NK-92 (cell line): ENCODE data around the gene IMPDH2.
"Not testable (repeated sequence)": the region's sequence is repeated elsewhere in the genome, so short reads cannot be mapped to it uniquely, and the experiment has no call there.

ENCODE experiments used
- DNase-seq: peaks from one replicate; lab custom pipeline; 2025; ENCODE audit not compliant: unreplicated experiment; lab: John Stamatoyannopoulos, UW

Gene IMPDH2

GRCh38 chr3:49021813-49022687, 7.1 kb downstream of the IMPDH2 start, which contains the start of gene NDUFAF3:
TSS of gene NDUFAF3 (plus strand) at chr3:49022121. CDS start at chr3:49022145, 24 bp downstream.
- DNase-seq = peak; percentile 24

- DNase-seq = peak; percentile 75
Observed at GRCh38 chr3:49021213-49021812, 7.9 kb downstream of the IMPDH2 start.

GRCh38 chr3:49020330-49021212, 8.6 kb downstream of the IMPDH2 start:
- DNase-seq = no peak

DNA sequence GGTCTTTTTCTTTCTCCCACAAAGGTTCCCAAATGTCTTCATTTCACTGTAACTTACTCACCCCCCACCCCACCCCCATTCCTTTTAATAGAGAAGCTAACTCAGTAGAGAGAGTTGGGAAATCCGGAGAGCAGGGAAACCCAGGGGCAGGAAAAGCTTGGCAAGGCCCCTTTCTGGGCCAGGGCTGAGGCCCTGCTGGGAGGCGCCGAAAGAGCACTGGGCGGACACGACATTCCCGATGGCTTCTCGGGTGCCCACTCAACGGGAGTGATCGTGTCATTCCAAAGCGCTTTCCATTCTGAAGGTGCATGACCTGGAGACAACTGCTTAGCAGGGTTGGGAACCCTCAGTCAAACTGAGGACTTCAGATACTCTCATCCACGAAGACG, 9.3 kb downstream of the IMPDH2 start:
- no peak for DNase-seq

DNA sequence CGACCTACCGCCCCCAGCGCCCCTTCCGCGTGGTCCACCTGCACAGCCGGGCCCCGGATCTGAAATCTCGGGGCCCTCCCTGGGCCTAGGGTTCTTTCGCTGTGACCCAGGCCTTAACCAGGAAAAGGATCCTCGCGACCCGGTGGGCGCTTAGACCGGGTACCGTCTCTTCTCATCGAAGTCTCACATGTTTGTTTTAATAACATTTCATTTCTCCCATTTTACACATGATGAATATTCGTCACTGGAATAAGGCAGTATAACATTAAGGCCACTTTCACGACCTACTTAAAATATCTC, 10.5 kb downstream of the IMPDH2 start:
- no peak for DNase-seq

GRCh38 chr3:49017971-49018706, 11.1 kb downstream of the IMPDH2 start, which contains the start of gene DALRD3:
TSS of gene DALRD3 (minus strand) at chr3:49018580. CDS start at chr3:49018564, 16 bp downstream.
- DNase-seq = no peak

DNA sequence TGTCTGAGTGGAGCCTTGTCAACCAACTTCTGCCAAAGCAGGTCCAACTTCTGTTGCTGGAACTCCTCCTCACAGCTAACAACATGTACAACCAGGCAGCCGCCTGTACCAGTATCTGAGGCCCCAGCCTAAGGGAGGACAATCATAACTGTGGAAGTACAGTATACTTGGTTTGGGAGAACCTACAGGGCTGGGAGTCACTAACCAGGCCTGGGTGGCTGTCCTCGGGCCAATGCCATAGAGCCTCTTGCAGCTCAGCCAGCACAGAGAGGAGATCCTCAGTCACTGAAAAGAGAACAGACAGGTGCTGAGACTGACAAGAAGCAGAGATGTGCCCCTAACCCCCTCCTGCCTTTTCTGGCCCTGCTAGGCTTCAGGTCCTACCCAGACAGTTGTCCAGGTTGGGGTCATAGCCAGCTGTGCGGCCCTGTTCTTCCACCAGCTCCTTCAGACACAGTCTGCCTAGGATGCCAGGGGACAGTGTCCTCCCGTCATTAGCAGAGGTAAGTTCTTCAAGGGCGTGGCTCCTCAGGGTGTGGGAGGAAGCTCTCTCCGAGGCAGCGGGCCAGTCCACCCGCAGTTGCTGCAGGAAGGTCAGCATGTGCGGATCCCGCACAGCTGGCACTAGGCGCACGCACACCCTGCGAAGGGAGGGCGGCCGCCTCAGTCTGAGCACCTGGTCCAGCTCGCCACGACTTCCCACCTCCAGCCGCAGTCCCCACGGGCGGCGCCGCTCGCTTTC, 11.8 kb downstream of the IMPDH2 start:
- DNase-seq = no peak

DNA sequence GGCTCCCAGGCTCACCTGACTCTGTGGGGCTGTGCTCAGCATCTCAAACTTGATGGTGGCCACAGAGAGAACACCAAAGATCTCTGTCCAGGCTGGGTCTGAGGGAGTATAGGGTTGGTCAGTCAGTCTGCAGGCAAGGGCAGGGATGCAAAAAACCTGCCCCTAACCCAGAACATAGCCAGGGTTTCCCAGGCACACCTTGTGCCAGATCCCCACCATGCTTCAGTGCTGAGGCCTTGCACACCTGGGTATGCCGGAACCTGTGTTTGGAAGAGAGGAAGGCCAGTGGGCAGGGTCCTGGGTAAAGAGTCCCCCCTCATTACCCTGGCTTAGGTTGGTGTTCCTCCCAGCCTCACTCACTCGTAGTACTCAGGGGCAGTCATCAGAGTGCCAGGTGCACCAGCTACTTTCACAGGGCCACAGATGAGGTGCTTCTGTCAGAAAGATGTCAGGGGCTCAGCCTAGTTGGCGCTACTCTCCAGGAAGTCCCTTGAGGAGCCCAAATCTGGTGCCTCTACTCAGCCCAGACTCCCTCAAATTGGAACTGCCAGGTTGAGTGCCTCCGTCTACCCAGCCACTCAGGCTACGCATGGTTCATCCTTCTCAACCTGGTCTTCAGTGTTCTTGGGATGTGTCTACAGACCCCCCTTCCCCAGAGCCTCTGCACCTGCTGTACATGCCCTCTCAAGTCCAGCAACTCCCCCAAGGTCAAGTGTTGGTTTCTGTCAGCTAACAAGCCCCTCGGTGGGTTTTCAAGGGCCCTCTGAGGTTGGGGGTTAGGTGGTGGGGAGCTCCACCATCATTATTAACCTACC, 12.6 kb downstream of the IMPDH2 start:
- DNase-seq = no peak

GRCh38 chr3:49015765-49016164, 13.4 kb downstream of the IMPDH2 start:
- no peak for DNase-seq

DNA sequence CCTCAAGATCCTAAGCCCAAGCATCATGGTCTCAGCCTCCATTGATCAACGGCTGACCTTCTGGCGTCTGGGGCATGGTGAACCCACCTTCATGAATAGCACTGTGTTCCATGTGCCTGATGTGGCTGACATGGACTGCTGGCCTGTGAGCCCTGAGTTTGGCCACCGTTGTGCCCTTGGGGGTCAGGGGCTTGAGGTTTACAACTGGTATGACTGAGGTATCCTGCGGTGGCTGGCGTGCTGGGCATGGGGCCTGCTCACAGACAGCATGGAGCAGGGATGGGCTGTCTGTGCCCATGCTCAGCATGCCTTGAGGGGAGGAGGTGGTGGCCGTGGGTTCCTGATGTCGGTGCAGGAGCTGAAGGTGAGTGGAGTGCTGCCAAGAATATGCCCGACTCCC, 14.1 kb downstream of the IMPDH2 start:
- DNase-seq = no peak

DNA sequence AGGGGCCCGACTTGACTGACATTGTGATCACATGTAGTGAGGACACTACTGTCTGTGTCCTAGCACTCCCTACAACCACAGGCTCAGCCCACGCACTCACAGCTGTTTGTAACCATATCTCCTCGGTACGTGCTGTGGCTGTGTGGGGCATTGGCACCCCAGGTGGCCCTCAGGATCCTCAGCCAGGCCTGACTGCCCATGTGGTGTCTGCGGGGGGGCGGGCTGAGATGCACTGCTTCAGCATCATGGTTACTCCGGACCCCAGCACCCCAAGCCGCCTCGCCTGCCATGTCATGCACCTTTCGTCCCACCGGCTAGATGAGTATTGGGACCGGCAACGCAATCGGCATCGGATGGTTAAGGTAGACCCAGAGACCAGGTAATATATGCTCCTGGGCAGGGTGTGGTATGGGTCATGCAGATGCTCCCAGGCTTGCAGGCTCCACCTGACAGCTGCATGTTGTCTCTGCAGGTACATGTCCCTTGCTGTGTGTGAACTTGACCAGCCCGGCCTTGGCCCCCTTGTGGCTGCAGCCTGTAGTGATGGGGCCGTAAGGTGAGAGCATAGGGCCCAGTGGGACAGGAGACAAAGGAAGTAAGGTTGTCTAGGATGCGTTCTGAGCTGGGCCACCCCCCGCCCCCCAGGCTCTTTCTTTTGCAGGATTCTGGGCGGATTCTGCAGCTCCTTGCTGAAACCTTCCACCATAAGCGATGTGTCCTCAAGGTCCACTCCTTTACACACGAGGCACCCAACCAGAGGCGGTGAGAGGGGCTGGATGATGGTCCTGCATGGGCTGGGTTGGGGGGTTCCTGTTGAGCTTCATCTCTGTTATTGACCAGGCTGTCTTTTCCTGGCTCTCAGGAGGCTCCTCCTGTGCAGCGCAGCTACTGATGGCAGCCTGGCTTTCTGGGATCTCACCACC, 15.2 kb downstream of the IMPDH2 start:
- DNase-seq = no peak

DNA sequence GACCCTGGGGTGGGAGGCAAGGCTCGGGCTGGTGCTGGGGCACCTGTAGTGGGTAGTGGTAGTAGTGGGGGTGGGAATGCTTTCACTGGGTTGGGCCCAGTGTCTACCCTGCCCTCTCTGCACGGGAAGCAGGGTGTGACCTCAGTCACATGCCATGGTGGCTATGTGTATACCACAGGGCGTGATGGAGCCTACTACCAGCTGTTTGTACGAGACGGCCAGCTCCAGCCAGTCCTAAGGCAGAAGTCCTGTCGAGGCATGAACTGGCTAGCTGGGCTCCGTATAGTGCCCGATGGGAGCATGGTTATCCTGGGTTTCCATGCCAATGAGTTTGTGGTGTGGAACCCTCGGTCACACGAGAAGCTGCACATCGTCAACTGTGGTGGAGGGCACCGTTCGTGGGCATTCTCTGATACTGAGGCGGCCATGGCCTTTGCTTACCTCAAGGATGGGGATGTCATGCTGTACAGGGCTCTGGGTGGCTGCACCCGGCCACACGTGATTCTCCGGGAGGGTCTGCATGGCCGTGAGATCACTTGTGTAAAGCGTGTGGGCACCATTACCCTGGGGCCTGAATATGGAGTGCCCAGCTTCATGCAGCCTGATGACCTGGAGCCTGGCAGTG, 16.0 kb downstream of the IMPDH2 start:
- no peak for DNase-seq

GRCh38 chr3:49012441-49013017, 16.7 kb downstream of the IMPDH2 start:
- no peak for DNase-seq

DNA sequence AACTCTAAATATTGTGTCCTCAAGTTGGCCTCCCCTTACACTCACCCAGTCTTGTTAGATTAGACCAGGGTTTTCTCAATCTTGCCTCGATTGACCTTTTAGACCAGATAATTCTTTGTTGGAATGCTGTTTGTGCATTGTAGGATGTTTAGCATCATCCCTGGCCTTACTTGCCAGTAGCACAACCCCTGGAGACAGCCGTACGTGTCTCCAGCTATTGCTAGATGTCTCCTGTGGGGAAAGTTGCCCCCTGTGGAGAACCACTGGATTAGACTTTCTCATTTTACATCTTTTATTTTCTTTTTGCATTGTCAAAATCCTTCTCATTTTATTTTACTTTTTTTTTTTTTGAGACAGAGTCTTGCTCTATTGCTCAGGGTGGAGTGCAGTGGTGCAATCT, 19.8 kb downstream of the IMPDH2 start:
- DNase-seq = no peak

- not testable (repeated sequence) for DNase-seq
Observed at GRCh38 chr3:49008627-49009026, 20.6 kb downstream of the IMPDH2 start.

GRCh38 chr3:49007771-49008528, 21.2 kb downstream of the IMPDH2 start:
- DNase-seq = peak; percentile 16
